Calu3 (cell line): Measurements from ENCODE around the gene C2CD4B. TPM values are rescaled to one million over a fixed set of nuclear protein-coding genes. Genes with fewer than 3 reads are reported as not detected.

Experiments
- BruUV-seq: library from RNA; stranded (reverse); fragments of 400-500 nt; replicated peaks from 2 replicates; lab custom pipeline; 2021; lab: Mats Ljungman, UMichigan
- CTCF ChIA-PET: fragments of 300-600 bp; sonication (Branson Sonifier 250); formaldehyde crosslinking; loops from one replicate; lab custom pipeline; 2022; ENCODE audit warnings: antibody characterized with exemption; lab: Charles Lee
- DNase-seq: peaks from one replicate; pipeline ENCODE4 v3.0.0; 2022
- H3K27ac Mint-ChIP-seq: one replicate; pipeline ENCODE4 v1.8.0; 2022; ENCODE audit warnings: mixed read lengths; ENCODE audit not compliant: unreplicated experiment
- H3K27me3 Mint-ChIP-seq: one replicate; pipeline ENCODE4 v1.8.0; 2022; ENCODE audit warnings: mixed read lengths; ENCODE audit not compliant: unreplicated experiment
- H3K36me3 Mint-ChIP-seq: one replicate; pipeline ENCODE4 v1.8.0; 2022; ENCODE audit warnings: mild to moderate bottlenecking, moderate library complexity, mixed read lengths; ENCODE audit not compliant: insufficient read depth, unreplicated experiment
- H3K4me1 Mint-ChIP-seq: one replicate; pipeline ENCODE4 v1.8.0; 2022; ENCODE audit warnings: mild to moderate bottlenecking, low read depth, mixed read lengths; ENCODE audit not compliant: unreplicated experiment
- H3K4me3 Mint-ChIP-seq: one replicate; pipeline ENCODE4 v1.8.0; 2022; ENCODE audit warnings: mild to moderate bottlenecking, low read depth, moderate library complexity, mixed read lengths; ENCODE audit not compliant: unreplicated experiment
- H3K9me3 Mint-ChIP-seq: one replicate; pipeline ENCODE4 v1.8.0; 2022; ENCODE audit warnings: low read depth, mixed read lengths; ENCODE audit not compliant: unreplicated experiment
- CTCF ChIP-seq: fragments of 200-600 bp; IDR thresholded peaks from one replicate; pipeline ENCODE4 v1.8.0; 2022; ENCODE audit warnings: antibody characterized with exemption; ENCODE audit not compliant: unreplicated experiment
- intact Hi-C: fragments of 100-400 bp; cut with micrococcal nuclease; formaldehyde crosslinking; loops from one replicate; pipeline ENCODE4 v1.10.0; 2022; ENCODE audit not compliant: unreplicated experiment
- total RNA-seq: library from RNA; stranded (reverse); gene quantifications from 2 replicates; pipeline ENCODE4 v1.2.3, GENCODE V29; 2022

Gene C2CD4B
- total RNA-seq, 1 experiment from 2014 or later: 29.9 TPM

GRCh38 chr15:62165793-62166375 is 799 bp upstream of the C2CD4B start:
- TF ChIP-seq CTCF: no peak
- H3K36me3 Mint-ChIP-seq: peaks cover 42% of the 10 kb centered on the region
- peak overlapping the region; percentile 96 for H3K27ac Mint-ChIP-seq
- H3K27me3 Mint-ChIP-seq: no peaks in the 10 kb centered on the region
- H3K4me1 Mint-ChIP-seq: peaks cover 36% of the 10 kb centered on the region
- no TSS peak for BruUV-seq
- peak overlapping the region; percentile 94 for H3K4me3 Mint-ChIP-seq
- DNase-seq: no peak
- CTCF ChIA-PET: interaction anchor here (0.7 to 1.5 kb wide), 3 partner anchors 82 to 141 kb away, joined by 3 to 10 read pairs (median 3); no protein-coding TSS in a partner anchor
- intact Hi-C loops: loop anchor here (2.0 kb wide), 1 partner anchor 41 kb away; no protein-coding TSS in a partner anchor
- H3K9me3 Mint-ChIP-seq: peaks cover 2% of the 10 kb centered on the region

GRCh38 chr15:62164396-62165103 is 535 bp downstream of the C2CD4B start:
- DNase-seq: peak; percentile 47
- CTCF ChIA-PET: interaction anchor here (0.6 to 1.5 kb wide), 5 partner anchors 24 to 578 kb away, joined by 3 to 18 read pairs (median 4); no protein-coding TSS in a partner anchor
- H3K36me3 Mint-ChIP-seq: peaks cover 42% of the 10 kb centered on the region
- H3K27me3 Mint-ChIP-seq: no peaks in the 10 kb centered on the region
- H3K4me3 Mint-ChIP-seq: peak overlapping the region; percentile 94
- intact Hi-C loops: loop anchor here (2.0 to 5.0 kb wide), 2 partner anchors 40 to 143 kb away; no protein-coding TSS in a partner anchor
- H3K9me3 Mint-ChIP-seq: peaks cover 2% of the 10 kb centered on the region
- peak overlapping the region; percentile 96 for H3K27ac Mint-ChIP-seq
- no peak for TF ChIP-seq CTCF
- TSS peak; percentile 78 for BruUV-seq
- peaks cover 43% of the 10 kb centered on the region for H3K4me1 Mint-ChIP-seq

- DNase-seq: peak; percentile 48
- Mint-ChIP-seq H3K36me3 (peaks cover 42% of the 10 kb centered on the region), H3K4me1 (peaks cover 43% of the 10 kb centered on the region), H3K27me3 (no peaks in the 10 kb centered on the region), H3K4me3 (peak overlapping the region; percentile 94), H3K9me3 (peaks cover 2% of the 10 kb centered on the region), H3K27ac (peak overlapping the region; percentile 71)
- TF ChIP-seq CTCF: no peak
- BruUV-seq: no TSS peak
- CTCF ChIA-PET: interaction anchor here (2.5 kb wide), 1 partner anchor 90 kb away, joined by 8 read pairs; no protein-coding TSS in a partner anchor
- intact Hi-C loops: loop anchor here (2.0 to 5.0 kb wide), 2 partner anchors 39 to 143 kb away; no protein-coding TSS in a partner anchor
Measured at GRCh38 chr15:62164014-62164395, 1.1 kb downstream of the C2CD4B start.

GRCh38 chr15:62163397-62164013 is 1.6 kb downstream of the C2CD4B start:
- DNase-seq: no peak
- H3K4me1 Mint-ChIP-seq: peaks cover 43% of the 10 kb centered on the region
- H3K27me3 Mint-ChIP-seq: no peaks in the 10 kb centered on the region
- peak overlapping the region; percentile 94 for H3K4me3 Mint-ChIP-seq
- intact Hi-C loops: loop anchor here (2.0 to 5.0 kb wide), 3 partner anchors 39 to 144 kb away; no protein-coding TSS in a partner anchor
- no peak for TF ChIP-seq CTCF
- CTCF ChIA-PET: interaction anchor here (0.6 to 2.5 kb wide), 3 partner anchors 75 to 96 kb away, joined by 3 to 8 read pairs (median 3); partner anchors contain the start of gene C2CD4A
- BruUV-seq: no TSS peak
- peaks cover 2% of the 10 kb centered on the region for H3K9me3 Mint-ChIP-seq
- peaks cover 42% of the 10 kb centered on the region for H3K36me3 Mint-ChIP-seq
- peak overlapping the region; percentile 71 for H3K27ac Mint-ChIP-seq
